HG03442 (cell line): Measurements from ENCODE around the gene KCNE4.

Experiments
- ATAC-seq: cut with Tn5 transposase; IDR thresholded peaks from one replicate; pipeline ENCODE4 v1.9.1; 2021; ENCODE audit warnings: mild to moderate bottlenecking, moderate library complexity; ENCODE audit not compliant: unreplicated experiment

KCNE4 gene

DNA sequence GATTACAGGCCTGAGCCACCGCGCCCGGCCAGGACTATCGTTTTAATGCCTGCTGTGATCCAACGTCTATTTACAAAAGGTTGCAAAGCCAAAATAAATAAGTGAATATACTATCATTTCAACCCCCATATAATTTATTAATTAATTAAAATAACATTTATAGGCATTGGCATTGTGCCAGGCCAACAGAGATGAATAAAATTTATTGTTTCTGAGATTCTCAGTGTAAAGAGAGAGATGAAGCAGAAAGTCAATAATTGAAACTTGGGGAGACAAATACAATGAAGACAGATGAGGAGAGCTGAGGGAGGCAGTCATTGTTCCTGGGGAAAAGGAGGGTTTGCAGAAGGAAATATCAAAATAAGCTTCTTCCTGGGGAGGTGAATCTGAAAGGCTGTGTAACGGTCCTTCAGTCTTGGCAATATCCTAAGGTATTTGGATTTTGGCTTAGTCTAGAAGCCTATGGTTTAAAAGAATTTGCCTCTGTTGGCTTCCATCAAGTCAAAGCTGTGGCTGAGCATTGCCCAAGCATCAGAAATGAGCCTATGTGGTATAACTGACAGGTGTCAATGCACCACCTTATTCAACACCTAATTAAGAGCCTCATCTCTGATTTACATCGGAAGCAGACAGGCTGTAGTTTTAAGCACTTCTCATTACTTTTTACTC, 31.5 kb downstream of the KCNE4 start:
- no peak for ATAC-seq

DNA sequence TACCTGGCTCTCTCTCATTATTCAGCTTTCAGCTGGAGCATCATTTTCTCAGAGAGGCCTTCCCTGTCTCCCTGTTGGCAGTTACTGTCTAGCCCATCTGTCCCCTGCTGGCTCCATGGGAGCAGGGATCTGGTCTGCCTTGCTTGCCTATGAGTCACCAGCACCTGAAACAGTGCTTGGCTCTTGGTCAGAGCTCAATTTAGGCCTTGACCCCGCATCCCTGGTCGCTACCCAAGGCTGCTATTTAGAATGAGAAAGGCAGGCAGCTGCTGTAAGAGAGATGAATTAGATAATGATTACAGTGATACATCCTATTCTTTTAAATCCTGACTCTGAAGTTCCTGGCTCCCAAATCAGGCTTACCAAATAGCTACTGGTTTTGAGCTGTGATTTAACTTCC, 32.9 kb downstream of the KCNE4 start:
- ATAC-seq = no peak

DNA sequence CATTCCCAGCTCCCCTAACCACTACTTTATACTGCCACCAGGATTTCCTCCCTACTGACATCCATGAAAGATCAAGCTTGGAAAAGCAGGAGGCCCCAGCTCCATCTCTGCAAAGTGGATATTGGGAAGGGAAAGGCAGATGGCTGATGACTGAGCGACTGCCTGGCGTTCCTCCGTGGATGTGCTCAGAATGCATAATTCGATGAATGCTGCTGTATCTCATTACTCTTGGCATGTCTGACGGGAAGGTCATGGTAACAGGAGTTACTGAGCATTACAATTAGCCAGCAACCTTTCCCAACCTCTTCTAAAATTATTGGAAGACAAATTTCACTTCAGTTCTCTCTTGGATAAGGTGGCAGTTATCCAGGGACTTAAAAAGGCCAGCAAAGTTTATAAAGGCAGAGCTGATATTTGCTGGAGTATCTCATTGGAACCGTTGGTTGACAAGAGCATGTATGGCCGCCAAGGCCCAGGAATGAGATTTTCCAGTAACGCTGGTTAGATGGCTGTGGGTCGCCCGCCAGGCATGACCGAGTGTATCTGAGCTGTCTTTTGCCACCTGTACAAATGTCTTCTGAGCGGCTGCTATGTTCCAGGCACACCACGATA, 34.5 kb downstream of the KCNE4 start:
- ATAC-seq = no peak

DNA sequence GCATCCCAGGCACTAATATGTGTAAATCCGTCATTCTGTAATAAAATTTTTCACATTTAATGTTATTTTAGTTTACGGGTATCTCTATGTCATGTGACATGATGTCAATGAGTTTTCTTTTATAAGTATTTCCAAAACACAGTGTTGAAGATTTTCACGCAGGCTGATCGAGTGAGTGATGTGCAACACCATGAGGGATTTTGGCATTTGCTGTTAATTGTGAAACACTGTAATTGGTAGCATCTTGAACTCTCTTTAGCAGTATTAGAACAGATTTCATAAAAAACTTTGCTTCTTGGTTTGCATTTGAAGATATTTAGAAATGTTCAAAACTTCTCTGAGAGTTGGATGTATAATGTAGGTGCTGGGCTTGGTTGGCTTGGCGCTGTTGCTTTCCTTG, 35.5 kb downstream of the KCNE4 start:
- no peak for ATAC-seq

GRCh38 chr2:223088866-223089265, 36.9 kb downstream of the KCNE4 start:
- ATAC-seq = no peak

- ATAC-seq = no peak
These were observed 38.0 kb downstream of the KCNE4 start for GRCh38 chr2:223090039-223090438.

- no peak for ATAC-seq
These were observed 38.7 kb downstream of the KCNE4 start for GRCh38 chr2:223090540-223091235.

GRCh38 chr2:223092667-223093066, 40.7 kb downstream of the KCNE4 start:
- ATAC-seq = no peak

DNA sequence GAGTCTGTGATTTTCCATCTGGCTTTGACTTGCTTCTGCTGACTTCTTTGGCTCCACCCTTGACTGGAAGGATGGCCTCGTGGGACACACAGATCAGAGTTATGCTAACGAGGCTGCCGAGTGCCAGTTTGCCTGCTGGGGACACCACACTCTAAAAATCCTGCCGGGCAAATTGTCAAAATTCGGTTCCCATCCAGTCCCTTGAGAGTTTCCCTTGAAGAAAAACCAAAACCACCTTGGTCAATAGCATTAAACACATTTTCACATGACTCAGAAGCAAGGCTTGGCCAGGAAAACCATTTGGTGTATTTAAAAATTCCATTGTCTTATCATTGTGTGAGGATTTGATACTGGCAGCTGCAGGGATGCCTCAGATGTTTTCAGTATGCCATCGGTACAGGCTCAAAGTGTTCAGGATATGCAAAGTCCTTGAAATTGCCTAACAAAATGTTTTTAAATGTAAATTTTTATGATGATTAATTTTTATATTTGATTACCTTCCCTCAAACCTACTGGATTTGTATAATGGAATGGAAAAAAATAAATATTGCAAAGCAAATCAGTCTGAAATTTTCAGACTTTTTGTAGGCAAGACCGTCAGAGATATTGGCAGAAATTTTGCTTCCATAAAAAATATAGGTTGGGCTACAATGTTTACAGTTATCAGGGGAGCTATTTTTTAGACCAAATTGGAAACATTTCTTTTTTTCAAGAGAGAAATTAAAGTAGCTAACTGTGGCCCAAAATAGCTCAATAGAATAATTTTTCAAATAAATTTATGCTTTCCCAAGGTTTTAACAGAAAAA, 41.6 kb downstream of the KCNE4 start:
- no peak for ATAC-seq

- ATAC-seq = no peak
These were observed 43.2 kb downstream of the KCNE4 start for GRCh38 chr2:223095207-223095606.

DNA sequence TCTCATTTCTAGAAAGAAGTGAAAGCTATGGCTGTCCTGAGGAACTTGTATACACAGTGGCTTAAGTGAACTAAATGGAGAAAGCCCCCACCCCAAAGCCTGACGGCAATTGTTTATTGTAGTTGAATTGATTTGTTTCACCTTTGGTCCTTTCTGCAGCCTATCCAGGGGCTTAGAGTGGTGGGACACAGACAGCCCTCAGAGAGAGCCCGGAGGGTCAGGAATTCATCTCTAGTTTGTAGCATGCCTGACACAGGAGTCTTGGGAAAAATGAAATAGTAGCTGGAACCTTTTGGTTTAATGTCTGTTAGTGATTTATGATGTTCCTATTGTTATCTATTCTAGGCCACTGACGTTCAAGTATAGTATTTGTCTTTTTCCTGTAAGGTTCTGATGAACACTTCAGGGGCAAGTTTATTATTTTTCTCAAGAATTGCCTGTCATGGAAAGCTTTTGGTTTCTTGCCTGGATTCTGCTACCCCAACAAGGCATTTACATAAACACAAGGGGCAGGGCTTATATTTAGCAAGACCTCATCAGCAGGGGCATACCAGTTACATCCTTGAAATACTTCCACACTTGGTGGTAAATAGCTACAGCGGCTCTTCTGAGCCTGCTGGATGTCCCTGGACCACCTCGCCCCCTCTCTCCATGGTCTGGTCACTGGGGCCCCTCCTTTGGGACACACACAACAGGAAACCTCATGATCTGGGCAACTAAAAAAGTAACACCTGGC, 44.4 kb downstream of the KCNE4 start:
- ATAC-seq = no peak

DNA sequence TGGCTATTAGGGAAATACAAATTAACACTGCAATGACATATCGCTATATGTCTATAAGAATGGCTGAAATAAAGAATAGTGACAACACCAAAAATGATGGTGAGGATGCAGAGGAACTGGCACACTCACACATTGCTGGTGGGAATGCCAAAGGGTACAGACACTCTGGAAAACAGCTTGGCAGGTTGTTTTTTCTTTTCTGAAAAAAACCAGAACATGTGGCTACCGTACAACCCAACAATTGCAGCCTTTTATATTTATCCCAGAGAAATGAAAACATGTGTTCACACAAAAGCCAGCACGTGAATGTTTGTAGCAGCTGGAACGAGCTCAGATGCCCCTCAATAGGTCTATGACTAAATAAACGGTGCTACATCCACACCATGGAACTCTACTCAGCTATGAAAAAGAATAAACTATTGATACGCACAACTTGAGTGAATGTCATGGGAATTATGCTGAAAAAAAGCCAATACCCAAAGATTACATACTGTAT, 45.9 kb downstream of the KCNE4 start:
- ATAC-seq = no peak

GRCh38 chr2:223099561-223099960, 47.6 kb downstream of the KCNE4 start:
- ATAC-seq = no peak

DNA sequence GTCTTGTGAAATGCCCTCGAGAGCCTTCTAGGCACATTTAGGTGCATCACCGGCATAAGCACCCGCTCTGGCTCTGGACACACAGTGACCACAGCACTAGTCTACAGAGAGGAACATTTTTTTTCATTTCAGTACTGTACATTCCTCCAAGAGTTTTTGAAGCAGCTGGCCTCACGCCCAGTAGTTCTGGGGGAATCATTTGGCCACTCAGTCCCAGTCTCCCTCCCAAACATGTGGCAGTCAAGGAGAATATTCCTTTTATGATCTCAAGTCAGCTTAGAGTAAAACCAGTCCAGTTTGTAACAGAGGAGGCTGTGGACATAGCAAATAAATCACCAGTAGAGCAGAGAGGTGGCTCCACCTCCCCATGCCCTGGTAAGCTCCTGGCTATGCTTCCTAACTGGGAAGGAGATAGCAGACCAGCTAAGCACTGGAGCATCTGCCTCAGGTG, 48.1 kb downstream of the KCNE4 start:
- no peak for ATAC-seq

DNA sequence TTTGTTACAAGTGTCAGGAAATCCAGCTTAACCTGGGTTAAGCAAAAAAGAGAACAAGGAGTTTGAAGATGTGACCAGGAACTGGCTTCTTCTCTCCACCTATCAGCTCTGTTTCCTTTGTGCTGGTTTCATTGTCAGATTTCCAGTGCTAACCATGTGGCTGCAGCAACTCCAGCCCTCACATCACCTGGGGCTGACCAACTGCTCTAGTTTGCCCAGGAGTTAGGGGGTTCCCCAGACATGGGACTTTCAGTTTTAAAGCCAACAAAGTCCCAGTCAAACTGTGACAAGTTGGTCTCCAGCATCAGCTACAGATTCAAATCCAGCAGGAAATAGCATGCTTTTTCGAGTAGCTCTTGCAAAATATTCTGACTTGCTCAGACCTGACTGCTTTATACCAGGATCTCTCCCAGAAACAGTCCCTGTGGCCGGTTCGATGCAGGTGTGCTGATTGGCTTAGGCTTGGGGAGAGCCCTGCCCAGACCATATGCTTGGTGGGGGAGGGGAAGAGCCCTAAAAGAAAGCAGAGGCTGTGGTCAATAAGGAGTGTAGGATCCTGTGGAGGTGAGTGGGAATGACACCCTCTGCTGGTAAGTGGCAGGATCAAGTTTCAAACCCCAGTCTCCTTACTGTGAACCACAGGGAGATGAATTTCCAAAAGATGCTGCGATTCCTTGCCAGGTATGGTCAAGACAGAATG, 49.5 kb downstream of the KCNE4 start:
- peak; percentile 70 for ATAC-seq

- no peak for ATAC-seq
These were observed 50.0 kb downstream of the KCNE4 start for GRCh38 chr2:223102040-223102400.

- no peak for ATAC-seq
These were observed 50.5 kb downstream of the KCNE4 start for GRCh38 chr2:223102450-223102849.

DNA sequence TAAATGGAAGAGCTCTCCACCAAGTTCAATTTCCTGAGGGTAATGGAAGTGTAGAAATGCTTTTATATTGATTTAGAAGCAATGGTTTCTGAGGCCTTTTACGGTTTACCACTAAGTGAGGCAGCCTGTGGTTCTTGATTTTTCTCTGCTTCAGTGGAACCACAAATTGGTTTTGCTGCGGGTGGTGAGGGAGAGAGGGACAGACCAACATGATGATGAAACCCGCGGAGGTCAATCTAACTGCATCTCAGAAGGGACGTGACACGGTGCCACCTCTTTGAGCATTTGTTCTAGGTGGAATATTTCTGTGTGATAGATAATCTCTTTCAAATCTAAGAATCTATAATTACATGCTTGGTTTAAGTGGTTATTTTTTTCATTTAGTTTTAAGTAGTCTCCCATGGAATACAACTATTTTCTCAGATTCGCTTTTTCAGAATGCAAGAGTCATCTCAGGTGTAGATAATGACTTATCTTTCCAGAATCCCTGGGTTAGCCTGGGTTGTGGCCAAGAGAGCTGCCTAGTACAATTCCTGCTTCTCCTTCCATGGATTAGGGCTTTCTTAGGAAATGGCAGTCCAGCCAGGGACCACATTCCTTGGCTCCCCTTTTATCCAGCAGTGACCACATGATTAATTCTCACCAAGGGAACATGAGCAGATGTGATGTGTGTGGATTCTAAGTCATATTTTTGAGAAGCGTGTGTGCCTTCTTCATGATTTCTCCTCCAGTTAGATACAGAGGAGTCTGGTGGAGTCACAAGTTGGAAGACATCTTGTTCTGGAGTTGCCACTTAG, 52.5 kb downstream of the KCNE4 start:
- ATAC-seq = no peak
